ENCODE data around the gene HSPA4.
"Not testable (repeated sequence)": the region's sequence is repeated elsewhere in the genome, so short reads cannot be mapped to it uniquely, and the experiment has no call there.

Gene HSPA4

GRCh38 chr5:133119233-133119711 is 67.5 kb downstream of the HSPA4 start:
- H3K4me3 Mint-ChIP-seq, result no peak overlapping the region
- no peak for DNase-seq
- H3K9me3 Mint-ChIP-seq, result no peaks in the 10 kb centered on the region
- H3K4me1 Mint-ChIP-seq (ENCODE audit: low read depth), result no peaks in the 10 kb centered on the region
- H3K36me3 Mint-ChIP-seq (ENCODE audit: low read depth), result no peaks in the 10 kb centered on the region
- no peaks in the 10 kb centered on the region for H3K27me3 Mint-ChIP-seq
- H3K27ac Mint-ChIP-seq, result no peak overlapping the region

DNA sequence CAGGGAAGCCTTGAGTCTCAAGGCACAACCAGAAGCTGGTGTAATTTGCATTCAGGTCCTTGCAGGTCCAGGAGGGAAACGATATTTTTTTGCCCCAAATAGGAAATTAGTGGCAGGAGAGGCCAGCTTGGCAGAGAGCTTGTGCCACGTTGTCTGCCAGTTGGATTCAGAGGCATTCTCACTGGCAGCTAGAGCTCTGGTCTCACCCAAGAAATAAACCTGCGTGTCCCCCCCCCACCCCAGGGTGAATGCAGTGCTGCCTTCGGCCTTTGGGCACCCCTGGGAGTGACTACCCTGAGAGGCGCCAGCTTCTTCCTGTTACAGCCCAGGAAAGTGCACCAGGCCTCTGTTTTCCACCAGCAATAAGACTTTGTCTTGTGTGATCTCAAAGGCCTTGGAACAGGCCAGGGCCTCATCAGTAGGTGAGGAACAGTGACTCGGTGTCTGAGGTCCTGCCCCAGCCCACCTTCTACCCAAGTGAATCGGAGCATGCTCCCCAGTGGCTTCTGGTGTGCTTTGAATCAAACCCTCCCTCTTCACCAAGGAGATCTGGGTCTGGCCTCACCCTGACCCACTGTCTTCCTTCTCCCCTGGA is 68.4 kb downstream of the HSPA4 start:
- no peak for DNase-seq
- H3K4me3 Mint-ChIP-seq, result no peak overlapping the region
- no peak overlapping the region for H3K27ac Mint-ChIP-seq
- H3K4me1 Mint-ChIP-seq (ENCODE audit: low read depth), result no peaks in the 10 kb centered on the region
- H3K9me3 Mint-ChIP-seq, result no peaks in the 10 kb centered on the region
- no peaks in the 10 kb centered on the region for H3K36me3 Mint-ChIP-seq (ENCODE audit: low read depth)
- H3K27me3 Mint-ChIP-seq, result no peaks in the 10 kb centered on the region

- Mint-ChIP-seq H3K9me3 (no peaks in the 10 kb centered on the region), H3K36me3 (ENCODE audit: low read depth) (no peaks in the 10 kb centered on the region), H3K27me3 (no peaks in the 10 kb centered on the region), H3K4me1 (ENCODE audit: low read depth) (no peaks in the 10 kb centered on the region), H3K4me3 (no peak overlapping the region), H3K27ac (no peak overlapping the region)
- no peak for DNase-seq
These were observed 69.3 kb downstream of the HSPA4 start for GRCh38 chr5:133121080-133121479.

- no peaks in the 10 kb centered on the region for H3K4me1 Mint-ChIP-seq (ENCODE audit: low read depth)
- H3K27ac Mint-ChIP-seq, result no peak overlapping the region
- H3K9me3 Mint-ChIP-seq, result no peaks in the 10 kb centered on the region
- no peaks in the 10 kb centered on the region for H3K27me3 Mint-ChIP-seq
- no peak overlapping the region for H3K4me3 Mint-ChIP-seq
- H3K36me3 Mint-ChIP-seq (ENCODE audit: low read depth), result no peaks in the 10 kb centered on the region
- DNase-seq, result no peak
These were observed 69.9 kb downstream of the HSPA4 start for GRCh38 chr5:133121611-133122150.

DNA sequence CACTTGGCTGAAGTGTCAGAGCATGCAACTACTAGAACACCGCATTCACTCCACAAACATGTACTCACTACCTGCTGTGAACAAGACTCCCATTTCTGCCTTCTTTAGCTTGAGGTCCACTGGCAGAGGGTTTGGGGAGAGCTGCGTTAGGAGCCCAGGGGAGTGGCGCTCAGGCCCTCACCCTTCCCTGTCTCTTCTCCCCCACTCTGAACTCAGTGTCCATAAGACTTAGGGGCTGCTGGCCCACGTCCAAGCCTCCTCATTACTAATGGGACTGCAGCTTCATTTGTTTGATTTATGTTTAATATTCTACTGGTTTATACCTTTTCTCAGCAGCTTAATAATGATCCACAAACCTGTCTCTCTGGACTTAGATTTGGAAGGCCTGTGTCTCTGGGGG is 70.9 kb downstream of the HSPA4 start:
- DNase-seq, result no peak
- Mint-ChIP-seq H3K4me1 (ENCODE audit: low read depth) (no peaks in the 10 kb centered on the region), H3K27me3 (no peaks in the 10 kb centered on the region), H3K27ac (no peak overlapping the region), H3K36me3 (ENCODE audit: low read depth) (no peaks in the 10 kb centered on the region), H3K9me3 (no peaks in the 10 kb centered on the region), H3K4me3 (no peak overlapping the region)

DNA sequence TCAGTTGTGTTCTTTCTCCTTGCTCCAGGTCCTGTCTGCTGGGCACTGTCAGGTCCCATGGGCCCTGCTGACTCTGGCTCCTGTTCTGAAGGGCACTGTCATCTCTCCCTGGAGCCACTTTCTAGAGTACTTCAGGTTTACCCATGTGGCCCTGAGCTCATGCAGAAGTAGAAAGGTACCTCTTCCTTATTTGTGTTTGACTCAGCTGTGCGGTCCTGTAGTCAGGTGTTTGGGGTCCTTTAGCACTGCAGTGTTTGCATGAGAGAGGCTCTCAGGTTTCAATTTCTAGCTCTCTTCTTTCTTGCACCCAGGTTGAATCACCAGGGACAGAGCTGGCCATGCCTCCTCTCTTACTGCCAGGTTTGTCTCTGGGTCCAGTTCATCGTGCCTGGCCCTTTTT is 71.5 kb downstream of the HSPA4 start:
- Mint-ChIP-seq H3K27me3 (no peaks in the 10 kb centered on the region), H3K4me1 (ENCODE audit: low read depth) (no peaks in the 10 kb centered on the region), H3K9me3 (no peaks in the 10 kb centered on the region), H3K27ac (no peak overlapping the region), H3K4me3 (no peak overlapping the region), H3K36me3 (ENCODE audit: low read depth) (no peaks in the 10 kb centered on the region)
- no peak for DNase-seq

DNA sequence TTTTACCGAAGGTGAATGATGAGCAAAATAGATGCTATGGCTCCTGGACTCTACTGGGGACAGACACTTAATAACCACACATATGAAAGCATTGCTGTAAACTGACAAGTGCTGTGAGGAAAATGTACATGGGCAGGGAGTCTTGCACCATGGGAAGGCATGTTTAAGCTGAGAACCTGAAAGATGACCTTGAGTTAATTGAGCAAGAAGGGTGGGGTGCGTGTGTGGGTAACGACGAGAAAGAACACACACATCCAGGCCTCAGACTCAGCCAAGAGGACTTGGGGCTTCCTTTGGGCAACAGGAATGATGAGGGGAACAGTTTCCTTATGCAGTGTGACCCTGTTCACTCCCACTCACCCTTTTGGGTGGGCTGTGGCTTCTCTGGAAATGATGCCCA is 73.1 kb downstream of the HSPA4 start:
- Mint-ChIP-seq H3K36me3 (ENCODE audit: low read depth) (no peaks in the 10 kb centered on the region), H3K4me3 (no peak overlapping the region), H3K9me3 (no peaks in the 10 kb centered on the region), H3K27ac (no peak overlapping the region), H3K4me1 (ENCODE audit: low read depth) (no peaks in the 10 kb centered on the region), H3K27me3 (no peaks in the 10 kb centered on the region)
- no peak for DNase-seq

DNA sequence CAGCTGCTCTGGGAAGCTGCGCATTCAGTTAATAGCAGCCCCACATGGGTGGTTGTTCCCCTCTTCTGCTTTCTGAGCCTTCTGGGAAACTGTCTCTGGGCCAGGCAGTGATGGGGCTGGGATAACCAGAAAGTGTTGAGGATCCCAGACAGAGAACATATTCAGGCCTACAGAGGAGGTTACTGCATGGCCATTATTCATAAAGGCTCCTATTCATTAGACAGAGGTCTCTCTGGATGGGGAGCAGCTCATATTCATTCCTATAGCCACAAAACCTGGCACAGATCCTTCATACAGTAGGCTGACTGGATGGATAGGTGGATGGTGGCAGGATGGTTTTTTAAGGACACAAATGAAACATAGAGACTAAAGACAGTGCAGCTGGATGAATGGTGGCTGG is 76.3 kb downstream of the HSPA4 start:
- Mint-ChIP-seq H3K27ac (no peak overlapping the region), H3K27me3 (no peaks in the 10 kb centered on the region), H3K4me3 (no peak overlapping the region), H3K4me1 (ENCODE audit: low read depth) (no peaks in the 10 kb centered on the region), H3K9me3 (no peaks in the 10 kb centered on the region), H3K36me3 (ENCODE audit: low read depth) (no peaks in the 10 kb centered on the region)
- DNase-seq, result no peak

DNA sequence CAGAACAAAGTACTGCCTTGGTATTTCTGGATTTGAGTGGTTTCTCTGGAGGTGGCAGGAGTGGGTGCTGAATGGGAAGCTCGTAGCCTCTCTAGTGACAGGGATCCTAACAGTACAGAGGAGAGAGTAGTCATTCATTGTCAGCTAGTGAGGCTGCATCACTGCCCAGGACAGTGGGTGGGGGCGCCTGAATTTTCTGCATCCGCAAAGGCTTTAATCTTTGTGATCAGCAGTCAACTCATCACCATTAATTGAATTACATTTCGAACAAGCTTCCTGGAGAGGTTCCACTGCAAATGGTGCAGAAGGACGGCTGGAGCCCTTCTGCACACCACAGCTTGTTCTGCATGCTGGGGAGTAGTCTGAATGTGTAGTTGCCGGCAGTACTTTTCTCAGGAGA is 77.5 kb downstream of the HSPA4 start:
- Mint-ChIP-seq H3K4me3 (no peak overlapping the region), H3K27ac (no peak overlapping the region), H3K27me3 (no peaks in the 10 kb centered on the region), H3K4me1 (ENCODE audit: low read depth) (no peaks in the 10 kb centered on the region), H3K36me3 (ENCODE audit: low read depth) (no peaks in the 10 kb centered on the region), H3K9me3 (no peaks in the 10 kb centered on the region)
- no peak for DNase-seq

DNA sequence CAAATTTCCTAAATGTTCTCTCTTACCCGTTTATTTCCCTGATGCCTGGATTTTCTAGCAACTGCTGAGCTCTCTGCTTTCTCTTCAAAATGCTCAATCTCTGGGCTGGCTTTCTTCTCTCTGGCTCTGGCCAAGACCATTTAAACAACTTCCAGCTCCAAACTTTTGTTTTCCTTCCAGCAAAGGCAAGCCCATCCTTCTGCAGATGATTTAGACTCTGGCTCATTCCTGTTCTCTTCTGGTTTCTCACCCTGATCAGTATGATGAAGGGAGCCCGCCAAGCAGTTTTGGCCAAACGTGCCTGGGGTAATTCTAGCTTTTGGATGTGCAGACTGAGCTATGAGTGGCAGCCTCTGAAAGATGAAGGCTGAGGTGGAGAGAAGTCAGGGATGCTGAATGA is 78.1 kb downstream of the HSPA4 start:
- Mint-ChIP-seq H3K27me3 (no peaks in the 10 kb centered on the region), H3K4me1 (ENCODE audit: low read depth) (no peaks in the 10 kb centered on the region), H3K36me3 (ENCODE audit: low read depth) (no peaks in the 10 kb centered on the region), H3K4me3 (no peak overlapping the region), H3K27ac (no peak overlapping the region), H3K9me3 (no peaks in the 10 kb centered on the region)
- DNase-seq, result no peak

DNA sequence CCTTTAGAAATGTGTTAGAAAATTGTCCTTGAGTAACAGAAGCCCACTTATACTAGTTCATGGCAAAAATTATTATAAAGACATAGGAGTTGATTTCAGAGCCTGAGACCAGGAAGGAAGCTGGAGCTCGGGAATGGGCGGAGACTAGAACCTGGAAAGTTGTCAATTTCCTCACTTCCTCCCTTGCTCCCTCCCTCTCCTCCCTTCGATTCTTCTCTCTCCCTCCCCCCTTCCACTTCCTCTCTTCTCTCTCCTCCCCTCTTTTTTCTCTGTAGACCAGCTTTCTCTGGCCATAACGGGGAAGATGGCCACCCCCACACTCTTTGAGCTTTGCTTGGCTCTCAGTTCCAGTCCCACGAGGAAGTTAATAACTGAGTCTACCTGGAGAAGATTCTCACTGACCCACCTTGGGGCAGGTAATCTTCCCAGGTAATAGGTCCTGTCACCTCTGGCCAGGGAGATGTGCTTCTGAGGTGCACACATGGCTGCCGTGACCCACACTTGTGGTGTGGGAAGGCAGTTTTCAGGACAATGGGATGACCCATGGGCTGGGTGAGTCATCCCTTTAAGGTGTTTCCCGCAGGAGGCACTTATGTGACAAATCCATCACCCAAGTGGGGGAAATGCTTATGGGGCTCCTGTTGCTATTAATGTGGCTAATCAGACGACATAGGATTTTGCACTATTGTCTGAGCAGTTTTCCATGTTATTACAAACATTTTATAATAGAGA is 78.7 kb downstream of the HSPA4 start:
- no peak for DNase-seq
- no peaks in the 10 kb centered on the region for H3K36me3 Mint-ChIP-seq (ENCODE audit: low read depth)
- no peak overlapping the region for H3K4me3 Mint-ChIP-seq
- H3K9me3 Mint-ChIP-seq, result no peaks in the 10 kb centered on the region
- H3K27ac Mint-ChIP-seq, result no peak overlapping the region
- no peaks in the 10 kb centered on the region for H3K4me1 Mint-ChIP-seq (ENCODE audit: low read depth)
- no peaks in the 10 kb centered on the region for H3K27me3 Mint-ChIP-seq

DNA sequence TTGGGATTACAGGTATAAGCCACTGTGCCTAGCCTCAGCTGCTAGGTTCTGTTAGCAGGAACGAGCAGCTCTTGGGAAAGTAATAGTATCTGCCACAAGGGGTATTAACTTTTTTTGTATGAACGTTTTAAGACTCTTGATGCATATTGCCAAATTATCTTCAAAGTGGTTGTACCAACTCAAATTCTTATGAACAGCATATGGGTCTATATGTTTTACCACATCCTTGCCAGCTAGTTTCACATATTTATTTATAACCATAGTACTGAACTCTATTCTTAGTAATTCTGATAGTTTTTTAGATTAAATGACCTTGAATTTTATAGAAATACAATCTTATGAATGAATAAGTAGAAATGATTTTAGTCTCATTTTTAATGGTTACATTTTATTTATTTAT is 80.9 kb downstream of the HSPA4 start:
- no peaks in the 10 kb centered on the region for H3K9me3 Mint-ChIP-seq
- H3K4me3 Mint-ChIP-seq, result no peak overlapping the region
- no peak for DNase-seq
- H3K4me1 Mint-ChIP-seq (ENCODE audit: low read depth), result no peaks in the 10 kb centered on the region
- no peak overlapping the region for H3K27ac Mint-ChIP-seq
- H3K27me3 Mint-ChIP-seq, result no peaks in the 10 kb centered on the region
- no peaks in the 10 kb centered on the region for H3K36me3 Mint-ChIP-seq (ENCODE audit: low read depth)

- H3K27me3 Mint-ChIP-seq; H3K4me1 Mint-ChIP-seq (ENCODE audit: low read depth); H3K9me3 Mint-ChIP-seq; H3K36me3 Mint-ChIP-seq (ENCODE audit: low read depth); H3K27ac Mint-ChIP-seq; DNase-seq; H3K4me3 Mint-ChIP-seq: not testable (repeated sequence)
These were observed 81.4 kb downstream of the HSPA4 start for GRCh38 chr5:133133241-133133640.

DNA sequence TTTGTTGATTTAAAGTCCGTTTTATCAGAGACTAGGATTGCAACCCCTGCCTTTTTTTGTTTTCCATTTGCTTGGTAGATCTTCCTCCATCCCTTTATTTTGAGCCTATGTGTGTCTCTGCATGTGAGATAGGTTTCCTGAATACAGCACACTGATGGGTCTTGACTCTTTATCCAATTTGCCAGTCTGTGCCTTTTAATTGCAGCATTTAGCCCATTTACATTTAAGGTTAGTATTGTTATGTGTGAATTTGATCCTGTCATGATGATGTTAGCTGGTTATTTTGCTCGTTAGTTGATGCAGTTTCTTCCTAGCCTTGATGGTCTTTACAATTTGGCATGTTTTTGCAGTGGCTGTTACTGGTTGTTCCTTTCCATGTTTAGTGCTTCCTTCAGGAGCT is 85.1 kb downstream of the HSPA4 start:
- H3K4me3 Mint-ChIP-seq; H3K9me3 Mint-ChIP-seq; DNase-seq; H3K36me3 Mint-ChIP-seq (ENCODE audit: low read depth); H3K27me3 Mint-ChIP-seq; H3K4me1 Mint-ChIP-seq (ENCODE audit: low read depth); H3K27ac Mint-ChIP-seq: not testable (repeated sequence)

DNA sequence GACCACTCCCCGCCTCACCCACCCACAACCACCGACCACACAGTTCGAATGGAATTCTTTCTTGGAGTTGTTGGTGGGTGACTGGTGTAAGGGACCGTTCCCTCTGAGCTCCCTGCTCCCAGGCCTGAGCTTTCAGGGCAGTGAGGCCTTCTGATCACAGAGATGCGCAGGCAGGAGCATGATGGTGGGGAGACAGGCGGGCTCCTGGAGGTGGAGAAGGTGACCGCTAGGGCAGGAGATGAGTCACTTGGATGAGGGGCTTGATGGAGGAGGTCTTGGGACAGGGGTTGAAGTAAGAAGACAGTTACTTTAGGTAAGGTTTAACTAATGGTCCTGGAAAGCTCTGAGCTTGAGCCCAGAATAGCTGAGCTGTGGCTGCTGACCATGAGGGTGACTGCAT is 88.5 kb downstream of the HSPA4 start:
- Mint-ChIP-seq H3K36me3 (ENCODE audit: low read depth) (no peaks in the 10 kb centered on the region), H3K4me3 (no peak overlapping the region), H3K9me3 (peaks cover 8% of the 10 kb centered on the region), H3K27me3 (no peaks in the 10 kb centered on the region), H3K4me1 (ENCODE audit: low read depth) (no peaks in the 10 kb centered on the region), H3K27ac (no peak overlapping the region)
- no peak for DNase-seq

Data from activated T-cell treated with anti-CD3 and anti-CD28 coated beads, Interleukin-2, amount 50 U/mL, for 24 hours (primary cell).